22Rv1 (cell line): ENCODE measurements around the gene CNPY4.
"Not testable (repeated sequence)": the region's sequence is repeated elsewhere in the genome, so short reads cannot be mapped to it uniquely, and the experiment has no call there.

Experiments
- H3K27ac ChIP-seq: fragments of 450-650 bp; 2 replicates; pipeline ENCODE4 v1.5.1; 2017
- ZFX ChIP-seq: fragments of 450-650 bp; IDR thresholded peaks from 2 replicates; pipeline ENCODE4 v1.6.1; 2017; ENCODE audit warnings: antibody characterized with exemption, borderline replicate concordance
- TF ChIP-seq, protein P1 (sequence below): fragments of 450-650 bp; IDR thresholded peaks from 2 replicates; pipeline ENCODE4 v1.5.1; 2017; ENCODE audit warnings: mild to moderate bottlenecking

CNPY4 gene

GRCh38 chr7:100137851-100138760 lies 18.7 kb downstream of the CNPY4 start:
- H3K27ac ChIP-seq = no peak overlapping the region
- TF ChIP-seq ZFX = no peak
- TF ChIP-seq, protein P1, sequence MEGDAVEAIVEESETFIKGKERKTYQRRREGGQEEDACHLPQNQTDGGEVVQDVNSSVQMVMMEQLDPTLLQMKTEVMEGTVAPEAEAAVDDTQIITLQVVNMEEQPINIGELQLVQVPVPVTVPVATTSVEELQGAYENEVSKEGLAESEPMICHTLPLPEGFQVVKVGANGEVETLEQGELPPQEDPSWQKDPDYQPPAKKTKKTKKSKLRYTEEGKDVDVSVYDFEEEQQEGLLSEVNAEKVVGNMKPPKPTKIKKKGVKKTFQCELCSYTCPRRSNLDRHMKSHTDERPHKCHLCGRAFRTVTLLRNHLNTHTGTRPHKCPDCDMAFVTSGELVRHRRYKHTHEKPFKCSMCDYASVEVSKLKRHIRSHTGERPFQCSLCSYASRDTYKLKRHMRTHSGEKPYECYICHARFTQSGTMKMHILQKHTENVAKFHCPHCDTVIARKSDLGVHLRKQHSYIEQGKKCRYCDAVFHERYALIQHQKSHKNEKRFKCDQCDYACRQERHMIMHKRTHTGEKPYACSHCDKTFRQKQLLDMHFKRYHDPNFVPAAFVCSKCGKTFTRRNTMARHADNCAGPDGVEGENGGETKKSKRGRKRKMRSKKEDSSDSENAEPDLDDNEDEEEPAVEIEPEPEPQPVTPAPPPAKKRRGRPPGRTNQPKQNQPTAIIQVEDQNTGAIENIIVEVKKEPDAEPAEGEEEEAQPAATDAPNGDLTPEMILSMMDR = no peak

- H3K27ac ChIP-seq = no peak overlapping the region
These were observed 22.1 kb downstream of the CNPY4 start for GRCh38 chr7:100141555-100141949.

DNA sequence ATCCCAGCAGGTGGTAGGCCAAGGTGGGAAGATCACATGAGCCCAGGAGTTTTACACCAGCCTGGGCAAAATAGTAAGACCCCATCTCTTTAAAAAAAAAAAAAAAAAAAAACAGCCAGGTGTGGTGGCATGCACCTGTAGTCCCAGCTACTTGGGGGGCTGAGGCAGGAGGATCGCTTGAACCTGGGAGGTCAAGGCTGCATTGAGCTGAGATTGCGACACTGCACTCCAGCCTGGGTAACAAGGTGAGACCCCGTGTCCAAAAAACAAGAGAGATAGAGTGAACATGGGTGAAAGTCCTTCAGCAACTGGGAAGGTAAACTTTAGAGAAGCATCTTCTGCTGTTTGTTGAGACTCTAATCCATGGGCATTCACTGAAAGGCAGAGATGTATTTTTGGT lies 23.0 kb downstream of the CNPY4 start:
- no peak for TF ChIP-seq ZFX
- TF ChIP-seq, protein P1 = no peak
- no peak overlapping the region for H3K27ac ChIP-seq

More at GRCh38 chr7:100141555-100141949, 22.1 kb downstream of the CNPY4 start:
- TF ChIP-seq, protein P1 = no peak
- TF ChIP-seq ZFX = no peak

- H3K27ac ChIP-seq = not testable (repeated sequence)
These were observed 26.9 kb downstream of the CNPY4 start for GRCh38 chr7:100146350-100146749.

DNA sequence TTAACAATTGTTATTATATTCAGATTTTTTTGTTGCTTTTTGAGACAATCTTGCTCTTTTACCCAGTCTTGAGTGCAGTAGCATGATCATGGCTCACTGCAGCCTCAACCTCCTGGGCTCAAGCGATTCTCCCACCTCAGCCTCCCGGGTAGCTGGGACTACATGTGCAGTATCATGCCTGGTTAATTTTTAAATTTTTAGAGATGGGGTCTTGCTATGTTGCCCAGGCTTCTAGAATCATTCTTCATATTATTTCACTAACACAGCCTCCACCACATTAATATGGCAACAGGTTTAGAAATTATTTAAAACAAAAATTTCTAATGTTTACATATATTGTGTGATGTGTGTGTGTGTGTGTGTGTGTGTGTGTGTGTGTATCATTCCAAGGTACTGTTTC lies 27.8 kb downstream of the CNPY4 start:
- no peak overlapping the region for H3K27ac ChIP-seq
- TF ChIP-seq ZFX = no peak
- TF ChIP-seq, protein P1 = no peak

DNA sequence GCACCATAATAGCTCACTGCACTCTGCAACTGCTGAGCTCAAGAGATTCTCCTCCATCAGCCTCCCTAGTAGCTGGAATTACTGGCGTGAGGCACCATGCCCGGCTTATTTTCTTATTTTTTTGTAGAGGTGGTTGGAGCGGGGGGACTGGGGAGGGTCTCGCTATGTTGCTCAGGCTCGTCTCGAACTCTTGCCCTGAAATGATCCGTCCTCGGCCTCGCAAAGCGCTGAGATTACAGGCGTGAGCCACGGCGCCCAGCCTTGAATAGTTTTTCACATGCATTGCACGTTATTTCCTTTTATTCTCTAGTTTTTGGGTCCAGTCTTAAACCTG lies 28.8 kb downstream of the CNPY4 start:
- peak overlapping the region; percentile 76 for H3K27ac ChIP-seq
- no peak for TF ChIP-seq ZFX
- TF ChIP-seq, protein P1 = no peak

DNA sequence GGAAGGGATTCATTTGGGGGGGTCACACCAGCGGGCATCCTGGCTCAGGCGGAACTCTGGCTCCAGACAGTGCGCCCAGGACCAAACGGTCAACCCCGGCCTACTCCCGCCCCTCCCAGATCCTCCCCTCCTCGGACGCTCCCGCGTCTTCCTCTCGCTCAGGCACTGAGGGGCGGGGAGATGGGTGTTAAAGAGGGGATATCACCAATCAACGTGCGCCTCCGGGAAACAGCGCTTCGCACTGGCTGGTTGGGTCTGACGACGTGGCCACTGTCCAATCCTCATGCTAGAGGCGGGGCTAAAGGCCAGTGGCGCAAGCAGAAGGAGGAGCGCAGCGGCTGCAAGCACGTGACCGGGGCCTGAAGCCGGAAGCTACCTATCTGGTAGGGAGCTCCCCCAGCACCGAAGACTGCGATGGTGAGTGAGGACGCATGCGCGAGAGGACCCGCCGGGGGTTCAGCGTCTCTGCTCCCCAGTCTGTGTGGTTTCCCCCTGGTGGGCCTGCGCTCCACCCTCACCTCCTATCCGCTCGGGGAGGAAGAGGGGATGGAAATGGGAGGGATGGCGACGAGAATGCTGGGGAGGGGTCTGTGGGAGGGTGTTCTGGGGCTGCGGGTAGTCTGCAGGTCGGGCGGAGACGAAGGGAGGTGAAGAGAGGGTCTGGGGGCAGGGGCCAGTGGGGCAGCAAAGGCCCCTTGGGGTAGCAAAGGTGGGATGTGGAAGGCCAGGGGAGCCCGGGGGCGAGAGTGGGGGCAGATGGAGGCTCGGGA lies 29.3 kb downstream of the CNPY4 start, which contains the start of gene LAMTOR4:
TSS of gene LAMTOR4 (plus strand) at position 360 of the 770 bp plus-strand sequence. CDS start at position 415, 55 bp downstream.
- peak within 1 kb of the TSS; percentile 76 for H3K27ac ChIP-seq
- TF ChIP-seq ZFX = no peak
- TF ChIP-seq, protein P1 = no peak
